CD14-positive monocyte (primary cell): ENCODE data around the gene TRABD2B. TPM values are rescaled to one million over a fixed set of nuclear protein-coding genes. Genes with fewer than 3 reads are reported as not detected.

Source experiments
- DNase-seq, 3 donors: peaks; one replicate each; pipeline ENCODE4 v3.0.0-alpha.2; 2011 to 2022
- H2AFZ ChIP-seq: 2 replicates; pipeline ENCODE4 v1.6.0; 2012; ENCODE audit warnings: mild to moderate bottlenecking, low read depth, low read length, inconsistent platforms; ENCODE audit not compliant: insufficient read depth, poor library complexity, severe bottlenecking
- H3K27ac ChIP-seq, 2 donors: 1 replicate in 1 of 2; 2 replicates in 1 of 2; pipeline ENCODE4 v1.5.1; 2012 to 2013; ENCODE audit warnings: low read length in 2 of 2, control low read depth in 1 of 2, inconsistent platforms in 1 of 2, low read depth in 1 of 2, mild to moderate bottlenecking in 1 of 2
- H3K27me3 ChIP-seq, 2 donors: one replicate each; pipeline versions ENCODE4 v1.6.0 to v1.6.1; 2011 to 2013; ENCODE audit warnings: low read length in 2 of 2; ENCODE audit not compliant: control insufficient read depth in 2 of 2, insufficient read depth in 2 of 2
- H3K36me3 ChIP-seq, 2 donors: replicated peaks in 1 of 2; 1 replicate in 1 of 2; 2 replicates in 1 of 2; pipeline versions ENCODE4 v1.5.1 to v1.6.1; 2012 to 2013; ENCODE audit warnings: low read length in 2 of 2, control low read depth in 1 of 2, inconsistent platforms in 1 of 2, mild to moderate bottlenecking in 1 of 2; ENCODE audit not compliant: insufficient read depth in 2 of 2, control insufficient read depth in 1 of 2
- H3K4me1 ChIP-seq, 2 donors: 1 replicate in 1 of 2; 2 replicates in 1 of 2; pipeline versions ENCODE4 v1.5.1 to v1.6.1; 2012 to 2013; ENCODE audit warnings: low read length in 2 of 2, control low read depth in 1 of 2, inconsistent platforms in 1 of 2, mild to moderate bottlenecking in 1 of 2, moderate library complexity in 1 of 2; ENCODE audit not compliant: insufficient read depth in 2 of 2, control insufficient read depth in 1 of 2
- H3K4me2 ChIP-seq: replicated peaks from 2 replicates; pipeline ENCODE3; 2012; ENCODE audit warnings: low read length, moderate library complexity, mild to moderate bottlenecking; ENCODE audit not compliant: poor library complexity, severe bottlenecking; ENCODE audit errors: extremely low read depth
- H3K4me3 ChIP-seq, 3 experiments: fragments of 200-600 bp in 1 of 3; sonication (generic) in 1 of 3; replicated peaks in 1 of 3; 1 replicate in 2 of 3; 2 replicates in 1 of 3; pipeline ENCODE4 v1.5.1; 2011 to 2013; ENCODE audit warnings: low read length in 3 of 3, mild to moderate bottlenecking in 3 of 3, control low read depth in 2 of 3, low read depth in 2 of 3, inconsistent platforms in 1 of 3, moderate library complexity in 1 of 3
- H3K79me2 ChIP-seq: 2 replicates; pipeline ENCODE4 v1.6.0; 2012; ENCODE audit warnings: mild to moderate bottlenecking, control low read depth, inconsistent platforms, low read length, moderate library complexity; ENCODE audit not compliant: insufficient read depth
- H3K9ac ChIP-seq: 2 replicates; pipeline ENCODE4 v1.6.0; 2017; ENCODE audit warnings: low read length, mild to moderate bottlenecking; ENCODE audit not compliant: insufficient read depth, poor library complexity, severe bottlenecking
- H3K9me3 ChIP-seq, 2 donors: replicated peaks in 1 of 2; 1 replicate in 1 of 2; 2 replicates in 1 of 2; pipeline versions ENCODE4 v1.5.1 to v1.6.1; 2012 to 2013; ENCODE audit warnings: low read length in 2 of 2, control low read depth in 1 of 2; ENCODE audit not compliant: control insufficient read depth in 1 of 2, insufficient read depth in 1 of 2
- H4K20me1 ChIP-seq: 2 replicates; pipeline ENCODE4 v1.6.0; 2012; ENCODE audit warnings: mild to moderate bottlenecking, low read length, control low read depth, moderate library complexity; ENCODE audit not compliant: insufficient read depth
- H3K27ac Mint-ChIP-seq, 7 donors: one replicate each; pipeline ENCODE4 v1.8.0; 2020; ENCODE audit warnings: mild to moderate bottlenecking in 7 of 7, mixed read lengths in 7 of 7, moderate library complexity in 6 of 7, inconsistent platforms in 2 of 7
- H3K27me3 Mint-ChIP-seq, 3 donors: one replicate each; pipeline ENCODE4 v1.8.0; 2021 to 2022; ENCODE audit warnings: low read depth in 3 of 3, mild to moderate bottlenecking in 3 of 3, mixed read lengths in 3 of 3, moderate library complexity in 3 of 3, inconsistent platforms in 1 of 3
- H3K36me3 Mint-ChIP-seq, 2 donors: one replicate each; pipeline ENCODE4 v1.8.0; 2020; ENCODE audit warnings: mixed read lengths in 2 of 2, inconsistent platforms in 1 of 2, mild to moderate bottlenecking in 1 of 2
- H3K4me1 Mint-ChIP-seq: one replicate; pipeline ENCODE4 v1.8.0; 2020; ENCODE audit warnings: mild to moderate bottlenecking, mixed read lengths
- H3K4me3 Mint-ChIP-seq, 2 donors: one replicate each; pipeline ENCODE4 v1.8.0; 2020; ENCODE audit warnings: mild to moderate bottlenecking in 2 of 2, mixed read lengths in 2 of 2, moderate library complexity in 1 of 2
- H3K9me3 Mint-ChIP-seq, 7 donors: one replicate each; pipeline ENCODE4 v1.8.0; 2020 to 2022; ENCODE audit warnings: mixed read lengths in 7 of 7, mild to moderate bottlenecking in 6 of 7, moderate library complexity in 6 of 7, inconsistent platforms in 2 of 7
- WGBS: methylation state at CpG from one replicate; pipeline ENCODE4 v1.1.5; 2013; ENCODE audit warnings: missing lambda C conversion rate; ENCODE audit not compliant: insufficient coverage; 5-methylcytosine and 5-hydroxymethylcytosine counted together
- intact Hi-C, 2 donors: fragments of 100-400 bp; cut with micrococcal nuclease; formaldehyde crosslinking; loops; one replicate each; pipeline versions ENCODE4 v1.15.0 to v1.15.1; 2023
- polyA plus RNA-seq, 3 donors: library from polyadenylated mRNA; depleted of rRNA in 1 of 3; unstranded in 2 of 3; stranded (reverse) in 1 of 3; fragments of 300-500 nt in 2 of 3; fragments of >200 nt in 1 of 3; fragmentation: Illumina TruSeq in 2 of 3; gene quantifications; 1 replicate in 2 of 3; 2 replicates in 1 of 3; pipeline ENCODE4 v1.2.3, GENCODE V29; 2012 to 2021
- TF ChIP-seq, protein P1 (sequence below): fragments of 200-600 bp; IDR thresholded peaks from one replicate; pipeline ENCODE4 v1.8.0; 2022; ENCODE audit warnings: antibody characterized with exemption, mild to moderate bottlenecking

Gene TRABD2B
- polyA plus RNA-seq, 3 donors = not detected

DNA sequence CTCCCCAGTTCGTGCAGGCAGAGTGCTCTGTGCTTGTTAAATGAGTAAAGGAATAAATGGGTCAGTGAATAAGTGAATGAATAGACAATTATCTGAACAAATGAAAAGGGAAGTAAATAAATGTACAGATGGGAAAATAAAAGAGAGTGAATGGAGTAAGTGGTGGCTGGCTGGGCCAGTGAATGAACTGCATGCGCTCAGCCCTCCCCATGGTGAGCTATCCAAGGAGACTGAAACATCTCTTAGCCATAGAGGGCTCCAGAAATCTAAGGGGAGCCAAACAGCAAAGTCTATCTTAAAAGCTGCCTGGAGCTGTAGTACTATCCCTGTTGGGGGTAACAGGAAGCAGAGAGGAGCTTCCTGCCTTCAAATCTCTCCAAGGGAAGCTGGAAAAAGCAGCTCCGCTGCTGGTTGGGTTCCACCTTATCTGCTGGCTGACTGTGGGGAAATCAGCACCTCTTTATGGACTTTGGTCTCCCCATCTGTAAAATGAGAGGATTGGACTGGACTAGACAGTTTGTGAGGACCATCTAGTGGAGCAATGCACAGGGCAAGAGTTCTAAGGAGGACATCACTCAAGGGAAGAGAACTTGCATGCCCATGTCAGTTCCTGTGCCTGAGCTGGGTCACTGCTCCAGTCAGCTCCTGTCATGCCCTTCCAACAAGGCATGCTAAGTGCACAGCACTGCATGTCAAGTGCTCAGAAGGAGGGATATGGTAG lies 77.9 kb downstream of the TRABD2B start:
- Mint-ChIP-seq H3K36me3 (no peaks in the 10 kb centered on the region), H3K4me3 (no peak overlapping the region)

DNA sequence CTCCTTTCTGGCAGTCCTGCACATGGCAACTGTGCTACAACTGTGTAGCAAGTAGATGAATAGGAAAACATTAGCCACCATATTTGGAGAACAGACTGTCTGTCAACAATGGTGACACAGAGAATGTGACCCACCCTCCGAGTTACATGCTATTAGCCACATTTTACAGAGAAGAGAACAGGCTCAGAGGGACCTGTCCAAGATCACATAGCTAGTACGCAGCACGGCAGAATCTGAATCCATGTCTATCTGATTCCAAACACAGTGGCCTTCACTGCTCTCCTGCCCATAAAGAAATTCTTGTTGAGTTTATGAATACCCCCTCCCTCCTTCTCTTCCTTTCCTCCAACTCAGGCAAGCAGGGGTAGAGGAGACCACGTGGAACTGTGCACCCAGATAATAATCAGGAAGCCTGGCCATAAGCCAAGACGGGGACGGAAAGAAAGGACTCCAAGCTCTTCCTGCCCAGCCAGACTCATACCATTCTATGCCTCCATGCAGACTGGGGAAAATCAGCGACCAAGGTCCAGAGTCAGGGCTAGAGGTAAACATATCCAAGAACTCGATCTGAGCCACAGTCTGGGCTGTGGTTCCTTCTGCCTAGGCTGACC lies 78.8 kb downstream of the TRABD2B start:
- no peak overlapping the region for H3K27ac ChIP-seq
- no peak overlapping the region for H2AFZ ChIP-seq
- Mint-ChIP-seq H3K36me3 (no peaks in the 10 kb centered on the region), H3K4me3 (no peak overlapping the region), H3K4me1 (no peaks in the 10 kb centered on the region), H3K27ac (no peak overlapping the region), H3K9me3 (peaks cover 0 to 3% (median 0%) of the 10 kb centered on the region in 7 donors), H3K27me3 (peaks cover 7 to 11% (median 8%) of the 10 kb centered on the region in 3 donors)
- DNase-seq = no peak
- no peak overlapping the region for H3K4me2 ChIP-seq
- no peaks in the 10 kb centered on the region for H3K4me1 ChIP-seq
- H3K9me3 ChIP-seq = no peaks in the 10 kb centered on the region
- intact Hi-C loops = no loop called here
- H3K36me3 ChIP-seq = no peaks in the 10 kb centered on the region
- WGBS = 13% methylated on average over 5 of the region's 8 CpGs
- no peak overlapping the region for H3K4me3 ChIP-seq
- no peaks in the 10 kb centered on the region for H4K20me1 ChIP-seq
- peaks cover 0 to 7% of the 10 kb centered on the region in 2 donors for H3K27me3 ChIP-seq
- H3K9ac ChIP-seq = no peak overlapping the region
- TF ChIP-seq, protein P1, sequence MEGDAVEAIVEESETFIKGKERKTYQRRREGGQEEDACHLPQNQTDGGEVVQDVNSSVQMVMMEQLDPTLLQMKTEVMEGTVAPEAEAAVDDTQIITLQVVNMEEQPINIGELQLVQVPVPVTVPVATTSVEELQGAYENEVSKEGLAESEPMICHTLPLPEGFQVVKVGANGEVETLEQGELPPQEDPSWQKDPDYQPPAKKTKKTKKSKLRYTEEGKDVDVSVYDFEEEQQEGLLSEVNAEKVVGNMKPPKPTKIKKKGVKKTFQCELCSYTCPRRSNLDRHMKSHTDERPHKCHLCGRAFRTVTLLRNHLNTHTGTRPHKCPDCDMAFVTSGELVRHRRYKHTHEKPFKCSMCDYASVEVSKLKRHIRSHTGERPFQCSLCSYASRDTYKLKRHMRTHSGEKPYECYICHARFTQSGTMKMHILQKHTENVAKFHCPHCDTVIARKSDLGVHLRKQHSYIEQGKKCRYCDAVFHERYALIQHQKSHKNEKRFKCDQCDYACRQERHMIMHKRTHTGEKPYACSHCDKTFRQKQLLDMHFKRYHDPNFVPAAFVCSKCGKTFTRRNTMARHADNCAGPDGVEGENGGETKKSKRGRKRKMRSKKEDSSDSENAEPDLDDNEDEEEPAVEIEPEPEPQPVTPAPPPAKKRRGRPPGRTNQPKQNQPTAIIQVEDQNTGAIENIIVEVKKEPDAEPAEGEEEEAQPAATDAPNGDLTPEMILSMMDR = no peak
- H3K79me2 ChIP-seq = no peaks in the 10 kb centered on the region

More for the DNA sequence above, 77.9 kb downstream of the TRABD2B start:
- Mint-ChIP-seq H3K4me1 (no peaks in the 10 kb centered on the region), H3K27ac (no peak overlapping the region), H3K9me3 (peaks cover 0 to 5% (median 0%) of the 10 kb centered on the region in 7 donors), H3K27me3 (peaks cover 14 to 20% (median 17%) of the 10 kb centered on the region in 3 donors)
- TF ChIP-seq, protein P1 = no peak
- no peak overlapping the region for H3K9ac ChIP-seq
- H3K4me3 ChIP-seq = no peak overlapping the region
- 45% methylated on average over 1 of the region's 3 CpGs for WGBS
- H3K9me3 ChIP-seq = no peaks in the 10 kb centered on the region
- no peak for DNase-seq
- intact Hi-C loops = no loop called here
- no peaks in the 10 kb centered on the region for H3K36me3 ChIP-seq
- no peaks in the 10 kb centered on the region for H4K20me1 ChIP-seq
- H3K4me1 ChIP-seq = no peaks in the 10 kb centered on the region
- H2AFZ ChIP-seq = no peak overlapping the region
- H3K27ac ChIP-seq = no peak overlapping the region
- H3K4me2 ChIP-seq = no peak overlapping the region
- H3K27me3 ChIP-seq = peaks cover 4 to 16% of the 10 kb centered on the region in 2 donors
- no peaks in the 10 kb centered on the region for H3K79me2 ChIP-seq
